Activated CD8-positive, alpha-beta memory T cell treated with anti-CD3 and anti-CD28 coated beads for 36 hours (primary cell): ENCODE results near the gene NTN4. TPM values are rescaled to one million over a fixed set of nuclear protein-coding genes. Genes with fewer than 3 reads are reported as not detected.

Experiments
- CTCF ChIA-PET: fragments of 350-600 bp; sonication (Branson Sonifier 250); formaldehyde crosslinking; loops from one replicate; lab custom pipeline; 2021; ENCODE audit warnings: antibody characterized with exemption; lab: Charles Lee
- POLR2A ChIA-PET: fragments of 350-600 bp; sonication (Branson Sonifier 250); formaldehyde crosslinking; loops from one replicate; lab custom pipeline; 2021; ENCODE audit warnings: antibody characterized with exemption; lab: Charles Lee
- total RNA-seq, 2 experiments: library from RNA; stranded (reverse); gene quantifications; one replicate each; pipeline ENCODE4 v1.2.3, GENCODE V29; 2021

The NTN4 gene
- total RNA-seq, 2 experiments from 2014 or later = not detected

- ChIA-PET CTCF (no interaction called here), POLR2A (no interaction called here)
These were observed 178.8 kb downstream of the NTN4 start for GRCh38 chr12:95611676-95612309.

GRCh38 chr12:95608252-95609033 is 182.1 kb downstream of the NTN4 start:
- ChIA-PET CTCF (no interaction called here), POLR2A (no interaction called here)

Other genes with a start within 250 kb of the NTN4 start
- gene USP44, start 239.3 kb downstream of the NTN4 start, total RNA-seq = 10 to 100 TPM; 10.6 to 11.5 TPM
- 10 to 100 TPM; 49.8 to 53.4 TPM for gene SNRPF, start 68.2 kb upstream of the NTN4 start, total RNA-seq
- under 1 TPM; 0.25 to 0.31 TPM for gene CCDC38, start 151.8 kb upstream of the NTN4 start, total RNA-seq
- gene AMDHD1, start 152.6 kb upstream of the NTN4 start, total RNA-seq = 1 to 10 TPM; 1.7 to 2.6 TPM
- under 1 TPM; 0.38 to 0.48 TPM for gene HAL, start 205.6 kb upstream of the NTN4 start, total RNA-seq
- gene LTA4H, start 244.8 kb upstream of the NTN4 start, total RNA-seq = 10 to 100 TPM; 71.4 to 72.3 TPM